Endothelial cell of umbilical vein (primary cell): Measurements from ENCODE around the gene WNT7B. TPM values are rescaled to one million over a fixed set of nuclear protein-coding genes. Genes with fewer than 3 reads are reported as not detected.

ENCODE experiments used
- BruUV-seq: library from RNA; stranded (reverse); fragments of 400-500 nt; replicated peaks from 2 replicates; lab custom pipeline; 2021; lab: Mats Ljungman, UMichigan
- CTCF ChIA-PET: fragments of 300-600, 350-600 bp; sonication (Branson Sonifier 250); formaldehyde crosslinking; loops from one replicate; lab custom pipeline; 2021; ENCODE audit warnings: antibody characterized with exemption, inconsistent platforms; lab: Charles Lee
- POLR2A ChIA-PET: fragments of 300-600, 350-600 bp; sonication (Branson Sonifier 250); formaldehyde crosslinking; loops from one replicate; lab custom pipeline; 2021; ENCODE audit warnings: antibody characterized with exemption, inconsistent platforms; lab: Charles Lee
- DNase-seq: peaks from one replicate; pipeline ENCODE4 v3.0.0-alpha.2; 2011; ENCODE audit warnings: low read depth, low spot score
- FAIRE-seq: peaks from 2 replicates; lab custom pipeline; 2011; peaks lifted over from hg19 to GRCh38; lab: Jason Lieb, UNC
- H2AFZ ChIP-seq: 2 replicates; pipeline ENCODE4 v1.6.0; 2012; ENCODE audit warnings: low read depth, low read length, control low read depth, inconsistent platforms
- H3K27ac ChIP-seq: 2 replicates; pipeline ENCODE4 v1.5.1; 2011; ENCODE audit warnings: low read depth, mild to moderate bottlenecking, control low read depth, low read length, moderate library complexity; ENCODE audit not compliant: insufficient read depth
- H3K27me3 ChIP-seq, 2 experiments: 2 replicates each; pipeline versions ENCODE4 v1.6.0 to v1.6.1; 2011; ENCODE audit warnings: low read length in 2 of 2, mixed read lengths in 1 of 2; ENCODE audit not compliant: control insufficient read depth in 2 of 2, insufficient read depth in 2 of 2
- H3K36me3 ChIP-seq, 2 experiments: 2 replicates in 1 of 2; 3 replicates in 1 of 2; pipeline ENCODE4 v1.5.1; 2011; ENCODE audit warnings: low read length in 2 of 2, mild to moderate bottlenecking in 1 of 2, moderate library complexity in 1 of 2; ENCODE audit not compliant: control insufficient read depth in 2 of 2, insufficient read depth in 2 of 2; ENCODE audit errors: extremely low read depth in 1 of 2
- H3K4me1 ChIP-seq: 3 replicates; pipeline ENCODE4 v1.5.1; 2011; ENCODE audit warnings: mild to moderate bottlenecking, low read length; ENCODE audit not compliant: control insufficient read depth, insufficient read depth; ENCODE audit errors: extremely low read depth
- H3K4me2 ChIP-seq: 2 replicates; pipeline ENCODE4 v1.6.1; 2011; ENCODE audit warnings: low read length, control low read depth, mixed read lengths; ENCODE audit not compliant: insufficient read depth
- H3K4me3 ChIP-seq, 3 experiments: fragments of 200-600 bp in 1 of 3; sonication (generic), shearing (Covaris generic) in 1 of 3; replicated peaks in 1 of 3; 2 replicates each; pipeline ENCODE4 v1.5.1; 2011 to 2016; ENCODE audit warnings: control low read depth in 3 of 3, low read length in 3 of 3, mild to moderate bottlenecking in 2 of 3, inconsistent platforms in 1 of 3, low read depth in 1 of 3, moderate library complexity in 1 of 3; ENCODE audit not compliant: insufficient read depth in 1 of 3
- H3K79me2 ChIP-seq: 2 replicates; pipeline ENCODE4 v1.6.0; 2012; ENCODE audit warnings: low read length, inconsistent platforms; ENCODE audit not compliant: control insufficient read depth, insufficient read depth
- H3K9ac ChIP-seq: replicated peaks from 2 replicates; pipeline ENCODE3; 2011; ENCODE audit warnings: low read length, control low read depth; ENCODE audit not compliant: insufficient read depth; ENCODE audit errors: extremely low read depth
- H3K9me1 ChIP-seq: replicated peaks from 3 replicates; pipeline ENCODE4 v1.6.0; 2011; ENCODE audit warnings: mild to moderate bottlenecking, low read length; ENCODE audit not compliant: control insufficient read depth, insufficient read depth; ENCODE audit errors: extremely low read depth
- H3K9me3 ChIP-seq: replicated peaks from 2 replicates; pipeline ENCODE4 v1.5.1; 2012; ENCODE audit warnings: low read length, inconsistent platforms; ENCODE audit not compliant: control insufficient read depth, insufficient read depth
- H4K20me1 ChIP-seq: replicated peaks from 2 replicates; pipeline ENCODE3; 2011; ENCODE audit warnings: mild to moderate bottlenecking, low read length; ENCODE audit not compliant: control insufficient read depth, insufficient read depth; ENCODE audit errors: extremely low read depth
- EZH2 ChIP-seq: IDR thresholded peaks from 2 replicates; pipeline ENCODE4 v1.6.1; 2012; ENCODE audit warnings: borderline replicate concordance, low read depth, mild to moderate bottlenecking, moderate library complexity, low read length, inconsistent platforms; ENCODE audit not compliant: severe bottlenecking
- FOS ChIP-seq: IDR thresholded peaks from 2 replicates; pipeline ENCODE4 v1.6.1; 2011; ENCODE audit warnings: mild to moderate bottlenecking, low read length, moderate library complexity, borderline replicate concordance; ENCODE audit not compliant: insufficient read depth
- GATA2 ChIP-seq: IDR thresholded peaks from 2 replicates; pipeline ENCODE4 v1.7.0; 2011; ENCODE audit warnings: low read depth, mild to moderate bottlenecking, moderate library complexity, mixed read lengths, low read length; ENCODE audit not compliant: insufficient read length, insufficient read depth
- JUN ChIP-seq: IDR thresholded peaks from 2 replicates; pipeline ENCODE4 v1.6.1; 2011; ENCODE audit warnings: borderline replicate concordance, low read depth; ENCODE audit not compliant: insufficient read length, insufficient read depth
- MAX ChIP-seq: IDR thresholded peaks from 2 replicates; pipeline ENCODE4 v1.6.1; 2011; ENCODE audit not compliant: insufficient read depth, insufficient read length
- MYC ChIP-seq: IDR thresholded peaks from one replicate; pipeline ENCODE4 v1.6.1; 2011; ENCODE audit warnings: mild to moderate bottlenecking, low read depth, low read length
- POLR2A ChIP-seq: IDR thresholded peaks from 2 replicates; pipeline ENCODE4 v1.6.1; 2012; ENCODE audit warnings: low read depth, mild to moderate bottlenecking, control low read depth, low read length
- POLR2AphosphoS5 ChIP-seq: IDR thresholded peaks from 2 replicates; pipeline ENCODE4 v1.6.1; 2012; ENCODE audit warnings: low read depth, mild to moderate bottlenecking, control low read depth, low read length, moderate library complexity; ENCODE audit not compliant: insufficient read depth
- dilution Hi-C: fragments of 300-500 bp; cut with MboI; formaldehyde crosslinking; loops from one replicate; pipeline ENCODE4 v1.15.0; 2019; ENCODE audit warnings: low sequenced_read_pairs; ENCODE audit not compliant: extremely low pct_ligation_motif_present
- intact Hi-C: fragments of 100-400 bp; cut with micrococcal nuclease; formaldehyde crosslinking; loops from one replicate; pipeline ENCODE4 v1.10.0; 2022
- polyA plus RNA-seq, 4 experiments: library from polyadenylated mRNA; depleted of rRNA in 3 of 4; stranded (reverse) in 3 of 4; unstranded in 1 of 4; fragments of >200 nt; gene quantifications; 2 replicates each; pipeline versions ENCODE4 v1.2.1 to v1.2.3, GENCODE V29; 2011 to 2012; ENCODE audit warnings: missing spikeins in 1 of 4
- total RNA-seq: library from RNA; stranded (reverse); gene quantifications from 2 replicates; pipeline ENCODE4 v1.2.3, GENCODE V29; 2021
- TF ChIP-seq, protein P1 (sequence below), 2 donors: IDR thresholded peaks; 1 replicate in 1 of 2; 2 replicates in 1 of 2; pipeline ENCODE4 v1.5.1; 2011; ENCODE audit warnings: low read length in 2 of 2, mild to moderate bottlenecking in 2 of 2, moderate library complexity in 2 of 2, control low read depth in 1 of 2, inconsistent platforms in 1 of 2, low read depth in 1 of 2; ENCODE audit not compliant: insufficient read depth in 1 of 2; ENCODE audit errors: extremely low read depth in 1 of 2

Gene WNT7B
- total and polyA plus RNA-seq, 2 donors (not counting 3 experiments of a cell fraction or from before 2014, with no cell fraction given) = not detected

DNA sequence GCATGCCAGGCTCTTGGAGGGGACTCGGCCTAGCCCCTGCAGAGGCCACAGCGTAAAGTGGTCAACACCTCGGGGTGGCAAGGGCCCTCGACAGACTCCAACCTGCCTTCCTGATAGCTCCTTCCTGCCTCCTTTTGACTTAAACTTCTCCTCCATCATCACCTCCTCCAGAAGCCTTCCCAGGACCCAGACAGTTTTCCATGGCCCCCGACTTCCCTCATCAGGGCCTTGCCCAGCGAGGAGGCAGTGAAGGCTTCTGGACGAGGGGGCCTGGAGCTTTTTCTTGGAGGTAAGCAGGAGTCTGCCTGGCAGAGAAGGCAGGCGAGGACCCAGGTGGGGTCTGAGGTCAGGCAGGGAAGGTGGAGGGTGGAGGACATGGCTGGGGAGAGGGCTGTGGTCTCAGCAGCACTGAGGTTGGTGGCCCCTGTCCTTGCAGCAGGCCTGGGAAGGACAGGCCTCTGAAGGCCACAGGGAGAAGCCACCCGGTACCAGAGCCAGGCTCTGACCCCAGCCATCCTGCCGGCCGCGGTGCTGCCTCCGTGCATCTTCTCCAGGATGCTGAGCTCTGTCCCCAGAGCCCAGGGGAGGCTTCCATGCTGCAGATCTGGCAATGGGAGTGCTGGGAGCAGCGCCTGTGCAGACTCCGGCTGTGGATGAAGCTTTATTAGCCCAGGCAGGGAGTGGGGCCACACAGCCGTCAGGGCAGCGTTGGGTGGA, 81.4 kb downstream of the WNT7B start:
- CTCF ChIA-PET = no interaction called here
- Histone ChIP-seq H3K4me1 (no peaks in the 10 kb centered on the region), H3K4me2 (no peak overlapping the region), H3K4me3 (no peak overlapping the region), H4K20me1 (no peaks in the 10 kb centered on the region), H3K27ac (no peak overlapping the region), H3K27me3 (peaks cover 2% of the 10 kb centered on the region in 2 experiments), H3K9ac (no peak overlapping the region), H2AFZ (no peak overlapping the region), H3K36me3 (no peaks in the 10 kb centered on the region), H3K79me2 (no peaks in the 10 kb centered on the region), H3K9me1 (no peaks in the 10 kb centered on the region), H3K9me3 (no peaks in the 10 kb centered on the region)
- FAIRE-seq = no peak
- POLR2A ChIA-PET = no interaction called here
- intact Hi-C loops = no loop called here
- DNase-seq = no peak
- TF ChIP-seq EZH2 (no peak), POLR2AphosphoS5 (no peak), MYC (no peak), GATA2 (no peak), FOS (no peak), MAX (no peak), JUN (no peak), POLR2A (no peak)
- TF ChIP-seq, protein P1, sequence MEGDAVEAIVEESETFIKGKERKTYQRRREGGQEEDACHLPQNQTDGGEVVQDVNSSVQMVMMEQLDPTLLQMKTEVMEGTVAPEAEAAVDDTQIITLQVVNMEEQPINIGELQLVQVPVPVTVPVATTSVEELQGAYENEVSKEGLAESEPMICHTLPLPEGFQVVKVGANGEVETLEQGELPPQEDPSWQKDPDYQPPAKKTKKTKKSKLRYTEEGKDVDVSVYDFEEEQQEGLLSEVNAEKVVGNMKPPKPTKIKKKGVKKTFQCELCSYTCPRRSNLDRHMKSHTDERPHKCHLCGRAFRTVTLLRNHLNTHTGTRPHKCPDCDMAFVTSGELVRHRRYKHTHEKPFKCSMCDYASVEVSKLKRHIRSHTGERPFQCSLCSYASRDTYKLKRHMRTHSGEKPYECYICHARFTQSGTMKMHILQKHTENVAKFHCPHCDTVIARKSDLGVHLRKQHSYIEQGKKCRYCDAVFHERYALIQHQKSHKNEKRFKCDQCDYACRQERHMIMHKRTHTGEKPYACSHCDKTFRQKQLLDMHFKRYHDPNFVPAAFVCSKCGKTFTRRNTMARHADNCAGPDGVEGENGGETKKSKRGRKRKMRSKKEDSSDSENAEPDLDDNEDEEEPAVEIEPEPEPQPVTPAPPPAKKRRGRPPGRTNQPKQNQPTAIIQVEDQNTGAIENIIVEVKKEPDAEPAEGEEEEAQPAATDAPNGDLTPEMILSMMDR (IDR thresholded peaks at IDR 0.05; ENCODE audit: extremely low read depth in 1 of 2, insufficient read depth in 1 of 2, low read depth in 1 of 2, low read length in 2 of 2) = no peak
- BruUV-seq = no TSS peak
- dilution Hi-C loops = no loop called here
